ENCODE data around the gene LSP1.

LSP1 gene

GRCh38 chr11:1851468-1852180, 1.3 kb upstream of the LSP1 start:
- no peak for DNase-seq (ENCODE audit: low read depth, low spot score)
- TF ChIP-seq CTCF (IDR thresholded peaks at IDR 0.05; ENCODE audit: low read depth, low read length) = no peak
- in situ Hi-C loops (cut with HindIII; ENCODE audit: low sequenced_read_pairs) = no loop called here
- no peak overlapping the region for H3K4me3 ChIP-seq (ENCODE audit: low read depth, low read length)

DNA sequence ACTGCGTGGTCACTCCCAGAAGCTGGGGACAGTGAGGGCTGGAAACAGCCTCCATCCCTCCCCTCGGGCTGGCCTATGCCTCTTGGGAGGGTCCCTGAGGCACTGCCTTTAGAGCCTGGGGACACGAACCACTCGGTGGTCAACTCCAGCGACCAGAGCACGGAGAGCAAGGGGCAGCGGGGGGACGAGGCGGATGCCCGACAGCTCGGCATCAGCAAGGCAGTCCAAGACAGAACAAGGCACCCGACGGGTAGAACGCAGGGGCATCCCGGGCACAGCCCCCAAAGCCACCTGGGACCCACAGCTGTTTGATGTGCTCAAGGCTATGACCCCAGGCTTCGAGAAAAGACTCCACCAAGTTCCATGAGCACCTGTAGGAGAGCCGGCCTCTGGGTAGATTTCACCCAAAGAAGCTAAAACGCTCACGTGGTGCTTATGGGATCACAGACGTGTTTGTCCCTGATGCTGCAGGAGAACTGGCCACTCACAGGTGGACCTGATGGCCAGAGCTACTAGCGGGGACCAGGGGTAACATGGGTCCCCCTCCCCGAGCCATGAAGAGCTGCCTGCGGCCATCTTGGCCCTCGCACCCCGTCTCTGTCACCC, 510 bp upstream of the LSP1 start:
- in situ Hi-C loops (cut with HindIII; ENCODE audit: low sequenced_read_pairs) = no loop called here
- DNase-seq (ENCODE audit: low read depth, low spot score) = no peak
- no peak overlapping the region for H3K4me3 ChIP-seq (ENCODE audit: low read depth, low read length)
- TF ChIP-seq CTCF (IDR thresholded peaks at IDR 0.05; ENCODE audit: low read depth, low read length) = no peak

DNA sequence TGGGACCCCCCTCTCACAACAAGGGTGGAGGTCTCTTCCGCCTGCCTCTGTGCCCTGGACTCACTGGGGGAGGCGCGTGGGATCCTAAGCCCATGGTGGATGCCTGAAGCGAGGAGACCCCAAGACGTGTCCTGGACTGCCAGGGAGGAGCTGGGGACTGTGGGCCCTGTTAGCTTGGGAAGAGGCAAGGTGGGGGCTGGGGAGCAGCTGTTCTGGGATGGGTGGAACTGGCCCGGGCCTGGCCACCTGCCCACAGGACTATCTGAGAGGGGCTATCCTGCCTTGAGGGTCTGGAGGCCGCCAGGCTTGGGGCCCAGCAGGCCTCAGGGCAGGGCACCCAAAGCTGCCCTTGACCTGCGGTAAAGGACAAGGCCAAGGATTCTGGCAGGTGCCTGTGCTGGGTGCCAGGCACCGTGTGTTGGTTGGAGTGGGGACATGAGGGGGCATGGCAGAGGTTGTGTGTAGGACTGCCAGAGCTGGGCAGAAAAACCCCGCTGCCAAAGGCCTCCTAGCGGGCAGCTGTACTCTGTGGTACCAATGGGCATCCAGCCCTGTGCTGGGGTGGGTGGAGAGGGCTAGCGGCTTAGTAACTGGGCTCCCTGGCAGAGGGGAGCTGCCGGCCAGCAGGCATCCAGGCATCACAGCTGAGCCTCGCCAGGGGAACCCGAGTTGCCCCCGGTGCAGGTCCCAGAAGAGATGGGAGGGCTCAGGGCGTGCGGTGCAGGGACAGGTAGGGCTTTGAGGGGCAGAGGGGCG, 670 bp downstream of the LSP1 start:
- no peak for DNase-seq (ENCODE audit: low read depth, low spot score)
- H3K4me3 ChIP-seq (ENCODE audit: low read depth, low read length) = no peak overlapping the region
- in situ Hi-C loops (cut with HindIII; ENCODE audit: low sequenced_read_pairs) = no loop called here
- no peak for TF ChIP-seq CTCF (IDR thresholded peaks at IDR 0.05; ENCODE audit: low read depth, low read length)

DNA sequence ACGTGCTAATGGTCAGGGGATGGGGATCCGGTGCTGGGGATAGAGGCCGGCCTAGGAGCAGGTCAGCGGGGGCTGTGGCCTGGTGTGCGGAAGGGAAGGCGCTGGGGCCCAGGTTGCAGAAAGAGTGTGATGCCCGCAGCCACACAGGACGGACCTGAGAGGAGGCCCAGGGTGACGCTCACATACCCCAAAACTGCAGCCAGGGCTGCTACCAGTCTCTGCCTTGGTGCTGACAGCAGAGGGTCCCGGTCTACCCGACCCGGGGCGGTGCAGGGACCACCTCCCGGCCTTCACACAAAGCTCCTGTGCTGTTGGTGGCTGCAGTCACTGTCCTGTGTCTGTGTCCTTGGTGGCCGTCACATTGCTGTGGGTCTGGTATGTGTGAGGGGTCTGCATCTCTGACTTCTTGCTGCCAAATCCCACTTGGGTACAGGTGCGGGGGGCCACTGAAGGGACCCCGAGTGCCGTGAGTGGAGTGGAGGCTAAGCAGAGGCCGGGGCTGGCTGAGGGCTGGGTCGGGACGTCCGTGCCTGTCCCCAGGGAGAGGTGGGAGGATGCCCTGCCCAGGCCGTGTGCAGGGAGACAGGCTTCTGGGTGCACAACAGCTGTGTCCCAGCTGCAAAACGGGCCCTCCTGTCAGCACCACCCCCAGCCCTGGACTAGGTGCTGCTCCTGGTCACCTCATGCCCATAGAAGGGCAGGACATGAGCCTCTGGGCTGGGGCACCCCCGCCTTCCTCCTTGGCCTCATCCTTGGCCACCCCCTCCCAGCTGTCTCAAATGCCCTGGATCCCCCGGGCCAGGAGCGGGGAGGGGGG, 1.5 kb downstream of the LSP1 start:
- DNase-seq (ENCODE audit: low read depth, low spot score) = no peak
- no peak overlapping the region for H3K4me3 ChIP-seq (ENCODE audit: low read depth, low read length)
- no peak for TF ChIP-seq CTCF (IDR thresholded peaks at IDR 0.05; ENCODE audit: low read depth, low read length)
- in situ Hi-C loops (cut with HindIII; ENCODE audit: low sequenced_read_pairs) = no loop called here

DNA sequence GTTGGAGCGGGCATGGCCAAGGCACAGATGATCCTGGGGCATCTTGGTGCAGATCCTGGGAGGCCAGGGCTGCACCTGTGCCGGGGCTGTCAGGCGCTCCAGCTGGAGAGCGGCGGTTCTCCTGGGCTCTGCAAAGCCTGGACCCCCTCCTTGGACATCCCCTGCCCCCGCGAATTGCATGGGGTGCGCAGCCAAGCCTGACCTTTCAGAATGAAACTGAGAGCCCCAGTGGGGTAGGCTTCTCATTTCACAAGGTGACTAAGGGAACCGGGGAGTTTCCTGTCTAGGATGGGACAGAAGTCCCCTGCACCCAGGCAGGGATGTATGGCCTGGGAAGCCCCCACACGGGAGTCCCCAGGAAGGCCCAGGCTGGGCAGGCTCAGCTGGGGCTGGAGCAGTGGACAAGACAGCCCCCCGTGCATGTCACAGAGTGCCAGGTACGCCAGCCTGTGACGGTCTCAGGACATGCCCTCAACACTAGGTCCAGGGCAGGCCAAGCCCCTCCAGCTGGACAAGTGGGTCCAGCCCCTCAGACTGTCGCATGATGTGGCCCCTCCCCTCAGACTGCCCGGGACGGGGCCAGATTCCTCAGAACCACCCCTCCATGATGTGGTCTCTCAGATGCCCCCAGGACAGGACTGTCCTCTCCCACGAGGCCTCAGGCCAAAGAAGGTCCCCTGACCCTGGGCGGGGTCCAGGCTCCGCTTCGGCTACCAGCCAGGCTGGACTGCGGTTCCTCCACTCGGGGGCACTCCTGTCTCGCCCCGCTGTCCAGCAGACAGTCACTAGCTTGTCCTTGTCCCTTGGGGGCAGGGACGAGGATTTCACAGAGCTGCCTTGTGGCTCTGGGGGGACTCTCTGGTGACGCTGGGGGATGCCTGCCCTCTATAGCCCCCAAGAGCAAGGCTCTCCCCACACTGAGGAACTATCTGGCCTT, 2.3 kb downstream of the LSP1 start:
- DNase-seq (ENCODE audit: low read depth, low spot score) = no peak
- H3K4me3 ChIP-seq (ENCODE audit: low read depth, low read length) = no peak overlapping the region
- in situ Hi-C loops (cut with HindIII; ENCODE audit: low sequenced_read_pairs) = no loop called here

More for the DNA sequence above, 2.3 kb downstream of the LSP1 start:
- no peak for TF ChIP-seq CTCF (IDR thresholded peaks at IDR 0.05; ENCODE audit: low read depth, low read length)

Data from astrocyte of the spinal cord (primary cell).